BE2C (cell line): ENCODE results near the gene OPCML.

Experiments
- DNase-seq: peaks from one replicate; pipeline ENCODE4 v3.0.0-alpha.2; 2020
- H3K27me3 ChIP-seq: fragments of 250-450 bp; sonication (Bioruptor Pico); 2 replicates; pipeline ENCODE4 v1.5.1; 2020; ENCODE audit warnings: mild to moderate bottlenecking
- H3K36me3 ChIP-seq: fragments of 250-450 bp; sonication (Bioruptor Pico); 2 replicates; pipeline ENCODE4 v1.5.1; 2020; ENCODE audit warnings: mild to moderate bottlenecking
- H3K4me1 ChIP-seq: fragments of 250-450 bp; sonication (Bioruptor Pico); 2 replicates; pipeline ENCODE4 v1.5.1; 2020
- H3K4me3 ChIP-seq: 2 replicates; pipeline ENCODE4 v1.5.1; 2011; ENCODE audit warnings: low read depth, low read length
- H3K9me3 ChIP-seq: fragments of 250-450 bp; sonication (Bioruptor Pico); 2 replicates; pipeline ENCODE4 v1.5.1; 2020
- CTCF ChIP-seq: IDR thresholded peaks from 2 replicates; pipeline ENCODE4 v1.5.1; 2012; ENCODE audit warnings: mild to moderate bottlenecking, low read depth, low read length

OPCML gene

GRCh38 chr11:133235381-133235780, 296.9 kb downstream of the OPCML start:
- Histone ChIP-seq H3K4me3 (no peak overlapping the region), H3K27me3 (0 out of 2 replicates have a peak, but pooled peaks cover 4% of the 10 kb centered on the region), H3K4me1 (no peaks in the 10 kb centered on the region), H3K9me3 (no peaks in the 10 kb centered on the region), H3K36me3 (no peaks in the 10 kb centered on the region)
- DNase-seq, result no peak
- no peak for TF ChIP-seq CTCF

GRCh38 chr11:133234883-133235282, 297.4 kb downstream of the OPCML start:
- TF ChIP-seq CTCF, result no peak
- Histone ChIP-seq H3K27me3 (peaks cover 7% of the 10 kb centered on the region; the same call in 1 of the 2 replicates), H3K36me3 (no peaks in the 10 kb centered on the region), H3K4me3 (no peak overlapping the region), H3K9me3 (no peaks in the 10 kb centered on the region), H3K4me1 (no peaks in the 10 kb centered on the region)
- no peak for DNase-seq

GRCh38 chr11:133232665-133233064, 299.6 kb downstream of the OPCML start:
- no peak for TF ChIP-seq CTCF
- no peaks in the 10 kb centered on the region for H3K9me3 ChIP-seq
- peaks cover 14% of the 10 kb centered on the region; the same call in 1 of the 2 replicates for H3K27me3 ChIP-seq
- H3K36me3 ChIP-seq, result no peaks in the 10 kb centered on the region
- no peak overlapping the region for H3K4me3 ChIP-seq
- no peaks in the 10 kb centered on the region for H3K4me1 ChIP-seq
- DNase-seq, result no peak

- TF ChIP-seq CTCF, result no peak
- DNase-seq, result no peak
- Histone ChIP-seq H3K36me3 (no peaks in the 10 kb centered on the region), H3K9me3 (no peaks in the 10 kb centered on the region), H3K4me3 (no peak overlapping the region), H3K27me3 (peaks cover 13% of the 10 kb centered on the region; the same call in 1 of the 2 replicates), H3K4me1 (no peaks in the 10 kb centered on the region)
Measured at GRCh38 chr11:133230431-133230830, 301.9 kb downstream of the OPCML start.

- Histone ChIP-seq H3K4me1 (no peaks in the 10 kb centered on the region), H3K9me3 (no peaks in the 10 kb centered on the region), H3K27me3 (peaks cover 10% of the 10 kb centered on the region), H3K4me3 (no peak overlapping the region), H3K36me3 (no peaks in the 10 kb centered on the region)
- no peak for DNase-seq
- no peak for TF ChIP-seq CTCF
Measured at GRCh38 chr11:133228471-133229329, 303.6 kb downstream of the OPCML start.

GRCh38 chr11:133227632-133228111, 304.6 kb downstream of the OPCML start:
- no peaks in the 10 kb centered on the region for H3K4me1 ChIP-seq
- no peak for TF ChIP-seq CTCF
- peaks cover 10% of the 10 kb centered on the region for H3K27me3 ChIP-seq
- H3K9me3 ChIP-seq, result no peaks in the 10 kb centered on the region
- H3K36me3 ChIP-seq, result no peaks in the 10 kb centered on the region
- no peak for DNase-seq
- H3K4me3 ChIP-seq, result no peak overlapping the region
